Caco-2 (cell line): ENCODE results near the gene ZNF415. TPM values are rescaled to one million over a fixed set of nuclear protein-coding genes. Genes with fewer than 3 reads are reported as not detected.

Source experiments
- BruUV-seq: library from RNA; stranded (reverse); fragments of 400-500 nt; replicated peaks from 2 replicates; lab custom pipeline; 2021; lab: Mats Ljungman, UMichigan
- CTCF ChIA-PET: fragments of 300-600 bp; sonication (Branson Sonifier 250); formaldehyde crosslinking; loops from one replicate; lab custom pipeline; 2022; ENCODE audit warnings: antibody characterized with exemption; lab: Charles Lee
- POLR2A ChIA-PET: fragments of 300-600 bp; sonication (Branson Sonifier 250); formaldehyde crosslinking; loops from one replicate; lab custom pipeline; 2022; ENCODE audit warnings: antibody characterized with exemption; lab: Charles Lee
- DNase-seq, 2 experiments: peaks; one replicate each; pipeline versions ENCODE4 v3.0.0 to v3.0.0-alpha.2; 2020 to 2022
- H3K27me3 ChIP-seq: replicated peaks from 2 replicates; pipeline ENCODE4 v1.6.0; 2011; ENCODE audit warnings: low read length; ENCODE audit not compliant: control insufficient read depth, insufficient read depth
- H3K36me3 ChIP-seq: 2 replicates; pipeline ENCODE4 v1.5.1; 2011; ENCODE audit warnings: low read length; ENCODE audit not compliant: control insufficient read depth, insufficient read depth
- H3K4me1 ChIP-seq: fragments of 250-450 bp; sonication (Bioruptor Pico); 2 replicates; pipeline ENCODE4 v1.5.1; 2020; ENCODE audit warnings: mild to moderate bottlenecking
- H3K4me3 ChIP-seq: 2 replicates; pipeline ENCODE4 v1.5.1; 2011; ENCODE audit warnings: low read depth, mild to moderate bottlenecking, control low read depth, low read length
- H3K9me3 ChIP-seq: fragments of 250-450 bp; sonication (Bioruptor Pico); 2 replicates; pipeline ENCODE4 v1.5.1; 2020; ENCODE audit warnings: mild to moderate bottlenecking, moderate library complexity
- H3K27ac Mint-ChIP-seq: one replicate; pipeline ENCODE4 v1.8.0; 2022; ENCODE audit warnings: mixed read lengths; ENCODE audit not compliant: unreplicated experiment
- H3K27me3 Mint-ChIP-seq: one replicate; pipeline ENCODE4 v1.8.0; 2022; ENCODE audit warnings: mixed read lengths; ENCODE audit not compliant: insufficient read depth, unreplicated experiment
- H3K36me3 Mint-ChIP-seq: one replicate; pipeline ENCODE4 v1.8.0; 2022; ENCODE audit warnings: mild to moderate bottlenecking, mixed read lengths; ENCODE audit not compliant: insufficient read depth, unreplicated experiment
- H3K4me1 Mint-ChIP-seq: one replicate; pipeline ENCODE4 v1.8.0; 2022; ENCODE audit warnings: low read depth, mixed read lengths; ENCODE audit not compliant: unreplicated experiment
- H3K4me3 Mint-ChIP-seq: one replicate; pipeline ENCODE4 v1.8.0; 2022; ENCODE audit warnings: mild to moderate bottlenecking, moderate library complexity, mixed read lengths; ENCODE audit not compliant: unreplicated experiment
- H3K9me3 Mint-ChIP-seq: one replicate; pipeline ENCODE4 v1.8.0; 2022; ENCODE audit warnings: mixed read lengths; ENCODE audit not compliant: unreplicated experiment
- CTCF ChIP-seq, 2 experiments: fragments of 200-600 bp in 1 of 2; IDR thresholded peaks; 1 replicate in 1 of 2; 2 replicates in 1 of 2; pipeline versions ENCODE4 v1.5.1 to v1.8.0; 2011 to 2022; ENCODE audit warnings: antibody characterized with exemption in 1 of 2, control low read depth in 1 of 2, inconsistent platforms in 1 of 2, low read depth in 1 of 2, low read length in 1 of 2, mild to moderate bottlenecking in 1 of 2, moderate library complexity in 1 of 2; ENCODE audit not compliant: insufficient read depth in 1 of 2, severe bottlenecking in 1 of 2, unreplicated experiment in 1 of 2
- intact Hi-C: fragments of 100-400 bp; cut with micrococcal nuclease; formaldehyde crosslinking; loops from one replicate; pipeline ENCODE4 v1.10.0; 2022; ENCODE audit not compliant: unreplicated experiment
- total RNA-seq: library from RNA; stranded (reverse); gene quantifications from 2 replicates; pipeline ENCODE4 v1.2.3, GENCODE V29; 2022

Gene ZNF415
- total RNA-seq, 1 experiment from 2014 or later = 14.9 TPM

- no TSS peak for BruUV-seq
- POLR2A ChIA-PET = no interaction called here
Measured at GRCh38 chr19:53091413-53092254, 41.1 kb downstream of the ZNF415 start.

GRCh38 chr19:53088091-53088490 is 44.6 kb downstream of the ZNF415 start:
- peaks cover 10% of the 10 kb centered on the region for H3K36me3 ChIP-seq
- BruUV-seq = no TSS peak
- Mint-ChIP-seq H3K9me3 (peaks cover 10% of the 10 kb centered on the region), H3K4me3 (no peak overlapping the region), H3K4me1 (no peaks in the 10 kb centered on the region), H3K27me3 (no peaks in the 10 kb centered on the region), H3K36me3 (peaks cover 79% of the 10 kb centered on the region), H3K27ac (no peak overlapping the region)
- no peak for DNase-seq
- ChIA-PET CTCF (no interaction called here), POLR2A (no interaction called here)
- H3K27me3 ChIP-seq = no peaks in the 10 kb centered on the region
- no peaks in the 10 kb centered on the region for H3K9me3 ChIP-seq
- 0 out of 2 replicates have a peak, but pooled peaks cover 4% of the 10 kb centered on the region for H3K4me1 ChIP-seq
- TF ChIP-seq CTCF (IDR thresholded peaks at IDR 0.05; ENCODE audit: insufficient read depth in 1 of 2, low read depth in 1 of 2, low read length in 1 of 2, severe bottlenecking in 1 of 2, unreplicated experiment in 1 of 2) = no peak
- intact Hi-C loops = no loop called here
- H3K4me3 ChIP-seq = no peak overlapping the region

More at GRCh38 chr19:53091413-53092254, 41.1 kb downstream of the ZNF415 start:
- no peak for TF ChIP-seq CTCF (IDR thresholded peaks at IDR 0.05; ENCODE audit: insufficient read depth in 1 of 2, low read depth in 1 of 2, low read length in 1 of 2, severe bottlenecking in 1 of 2, unreplicated experiment in 1 of 2)
- Mint-ChIP-seq H3K4me1 (no peaks in the 10 kb centered on the region), H3K4me3 (no peak overlapping the region), H3K9me3 (peaks cover 10% of the 10 kb centered on the region), H3K27me3 (no peaks in the 10 kb centered on the region), H3K36me3 (peaks cover 62% of the 10 kb centered on the region), H3K27ac (no peak overlapping the region)
- intact Hi-C loops = no loop called here
- Histone ChIP-seq H3K4me1 (0 out of 2 replicates have a peak, but pooled peaks cover 8% of the 10 kb centered on the region), H3K9me3 (no peaks in the 10 kb centered on the region; the same call in 1 of the 2 replicates), H3K4me3 (no peak overlapping the region), H3K27me3 (no peaks in the 10 kb centered on the region), H3K36me3 (peaks cover 6% of the 10 kb centered on the region)
- DNase-seq = no peak
- CTCF ChIA-PET = no interaction called here

- H3K27ac Mint-ChIP-seq = no peak overlapping the region
Measured at GRCh38 chr19:53086949-53087348, 45.8 kb downstream of the ZNF415 start.

More at GRCh38 chr19:53086949-53087348, 45.8 kb downstream of the ZNF415 start:
- no peaks in the 10 kb centered on the region for H3K4me1 Mint-ChIP-seq
- no peak for DNase-seq
- peaks cover 14% of the 10 kb centered on the region for H3K9me3 Mint-ChIP-seq
- intact Hi-C loops = no loop called here
- Histone ChIP-seq H3K27me3 (no peaks in the 10 kb centered on the region), H3K4me3 (no peak overlapping the region), H3K9me3 (no peaks in the 10 kb centered on the region), H3K36me3 (peaks cover 13% of the 10 kb centered on the region), H3K4me1 (0 out of 2 replicates have a peak, but pooled peaks cover under 1% of the 10 kb centered on the region)
- H3K4me3 Mint-ChIP-seq = no peak overlapping the region
- H3K27me3 Mint-ChIP-seq = no peaks in the 10 kb centered on the region
- POLR2A ChIA-PET = no interaction called here
- no peak for TF ChIP-seq CTCF (IDR thresholded peaks at IDR 0.05; ENCODE audit: insufficient read depth in 1 of 2, low read depth in 1 of 2, low read length in 1 of 2, severe bottlenecking in 1 of 2, unreplicated experiment in 1 of 2)
- peaks cover 79% of the 10 kb centered on the region for H3K36me3 Mint-ChIP-seq
- CTCF ChIA-PET = no interaction called here
- no TSS peak for BruUV-seq
